ENCODE data around the gene ZNF562. TPM values are rescaled to one million over a fixed set of nuclear protein-coding genes. Genes with fewer than 3 reads are reported as not detected.

The ZNF562 gene
- total and polyA plus RNA-seq, 10 of the 15 experiments (the other 5 are each of a cell fraction or from before 2014, with no cell fraction given): 5.2 to 21.1 (median 10.7) TPM

- Histone ChIP-seq H3K4me2 (ENCODE audit: control insufficient read depth, insufficient read depth) (no peak overlapping the region), H3K36me3 (ENCODE audit: control insufficient read depth in 2 of 2, insufficient read depth in 2 of 2, low read length in 1 of 2) (peaks cover 4 to 20% of the 10 kb centered on the region in 2 experiments), H3K9ac (ENCODE audit: control insufficient read depth, insufficient read depth, low read length) (no peak overlapping the region), H3K4me3 (no peak overlapping the region), H3K79me2 (ENCODE audit: control insufficient read depth, insufficient read depth, low read length) (no peaks in the 10 kb centered on the region; the same call in 1 of the 2 replicates), H3K27ac (ENCODE audit: control insufficient read depth, insufficient read depth) (no peak overlapping the region), H3K27me3 (replicated peaks in 1 of 2; ENCODE audit: control insufficient read depth in 2 of 2, insufficient read depth in 2 of 2, low read length in 1 of 2) (no peaks in the 10 kb centered on the region), H2AFZ (ENCODE audit: control insufficient read depth, low read depth, low read length) (no peak overlapping the region), H3K4me1 (ENCODE audit: control insufficient read depth, insufficient read depth, low read length) (no peaks in the 10 kb centered on the region), H4K20me1 (ENCODE audit: control insufficient read depth, insufficient read depth) (no peaks in the 10 kb centered on the region), H3K9me3 (replicated peaks; ENCODE audit: control insufficient read depth, insufficient read depth, low read length) (peaks cover 9% of the 10 kb centered on the region; the same call in 2 of the 3 replicates)
- RAD21 ChIA-PET (ENCODE audit: unreplicated experiment): no interaction called here
- 97% methylated on average over 2 of the region's 2 CpGs for WGBS (ENCODE audit: insufficient coverage, insufficient replicate concordance, low lambda C conversion rate, missing lambda C conversion rate)
- ATAC-seq: no peak
- BruUV-seq (replicated peaks): no TSS peak
- POLR2A ChIA-PET: no interaction called here
- no peak for DNase-seq (ENCODE audit: low read depth, low spot score)
- in situ Hi-C loops (cut with MboI) (no loop called here), intact Hi-C loops (cut with micrococcal nuclease; ENCODE audit: unreplicated experiment) (no loop called here)
- no peak for FAIRE-seq
- CTCF ChIA-PET: no interaction called here
- SMC1A ChIA-PET (ENCODE audit: uncharacterized antibody, unreplicated experiment): no interaction called here
- no peak for TF ChIP-seq IRF5 (IDR thresholded peaks at IDR 0.05; ENCODE audit: borderline replicate concordance)
- TF ChIP-seq RFX5 (IDR thresholded peaks at IDR 0.05; ENCODE audit: low read depth, low read length): no peak
- no peak for TF ChIP-seq RELB (IDR thresholded peaks at IDR 0.05; ENCODE audit: low read depth)
- TF ChIP-seq PAX8 (IDR thresholded peaks at IDR 0.05): no peak
- no peak for TF ChIP-seq EZH2 (IDR thresholded peaks at IDR 0.05; ENCODE audit: borderline replicate concordance, control insufficient read depth, low read depth, low read length)
- no peak for TF ChIP-seq TCF3 (IDR thresholded peaks at IDR 0.05; ENCODE audit: borderline replicate concordance, insufficient read depth, low read depth, low read length)
- TF ChIP-seq BACH1 (IDR thresholded peaks at IDR 0.05; ENCODE audit: borderline replicate concordance): no peak
- TF ChIP-seq SUPT20H (IDR thresholded peaks at IDR 0.05; ENCODE audit: borderline replicate concordance, control insufficient read depth, low read depth, low read length): no peak
- TF ChIP-seq MEF2A (IDR thresholded peaks at IDR 0.05; ENCODE audit: insufficient read depth, low read depth, low read length): no peak
- TF ChIP-seq BHLHE40 (IDR thresholded peaks at IDR 0.05; ENCODE audit: borderline replicate concordance in 1 of 2, low read depth in 2 of 2, low read length in 1 of 2): no peak
- TF ChIP-seq SREBF2 (IDR thresholded peaks at IDR 0.05; ENCODE audit: low read length): no peak
- TF ChIP-seq POLR2AphosphoS5 (IDR thresholded peaks at IDR 0.05; ENCODE audit: low read length): no peak
- TF ChIP-seq, protein P1, sequence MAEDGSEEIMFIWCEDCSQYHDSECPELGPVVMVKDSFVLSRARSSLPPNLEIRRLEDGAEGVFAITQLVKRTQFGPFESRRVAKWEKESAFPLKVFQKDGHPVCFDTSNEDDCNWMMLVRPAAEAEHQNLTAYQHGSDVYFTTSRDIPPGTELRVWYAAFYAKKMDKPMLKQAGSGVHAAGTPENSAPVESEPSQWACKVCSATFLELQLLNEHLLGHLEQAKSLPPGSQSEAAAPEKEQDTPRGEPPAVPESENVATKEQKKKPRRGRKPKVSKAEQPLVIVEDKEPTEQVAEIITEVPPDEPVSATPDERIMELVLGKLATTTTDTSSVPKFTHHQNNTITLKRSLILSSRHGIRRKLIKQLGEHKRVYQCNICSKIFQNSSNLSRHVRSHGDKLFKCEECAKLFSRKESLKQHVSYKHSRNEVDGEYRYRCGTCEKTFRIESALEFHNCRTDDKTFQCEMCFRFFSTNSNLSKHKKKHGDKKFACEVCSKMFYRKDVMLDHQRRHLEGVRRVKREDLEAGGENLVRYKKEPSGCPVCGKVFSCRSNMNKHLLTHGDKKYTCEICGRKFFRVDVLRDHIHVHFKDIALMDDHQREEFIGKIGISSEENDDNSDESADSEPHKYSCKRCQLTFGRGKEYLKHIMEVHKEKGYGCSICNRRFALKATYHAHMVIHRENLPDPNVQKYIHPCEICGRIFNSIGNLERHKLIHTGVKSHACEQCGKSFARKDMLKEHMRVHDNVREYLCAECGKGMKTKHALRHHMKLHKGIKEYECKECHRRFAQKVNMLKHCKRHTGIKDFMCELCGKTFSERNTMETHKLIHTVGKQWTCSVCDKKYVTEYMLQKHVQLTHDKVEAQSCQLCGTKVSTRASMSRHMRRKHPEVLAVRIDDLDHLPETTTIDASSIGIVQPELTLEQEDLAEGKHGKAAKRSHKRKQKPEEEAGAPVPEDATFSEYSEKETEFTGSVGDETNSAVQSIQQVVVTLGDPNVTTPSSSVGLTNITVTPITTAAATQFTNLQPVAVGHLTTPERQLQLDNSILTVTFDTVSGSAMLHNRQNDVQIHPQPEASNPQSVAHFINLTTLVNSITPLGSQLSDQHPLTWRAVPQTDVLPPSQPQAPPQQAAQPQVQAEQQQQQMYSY (CRISPR knock-in tag; IDR thresholded peaks at IDR 0.05): no peak
- TF ChIP-seq, protein P2, sequence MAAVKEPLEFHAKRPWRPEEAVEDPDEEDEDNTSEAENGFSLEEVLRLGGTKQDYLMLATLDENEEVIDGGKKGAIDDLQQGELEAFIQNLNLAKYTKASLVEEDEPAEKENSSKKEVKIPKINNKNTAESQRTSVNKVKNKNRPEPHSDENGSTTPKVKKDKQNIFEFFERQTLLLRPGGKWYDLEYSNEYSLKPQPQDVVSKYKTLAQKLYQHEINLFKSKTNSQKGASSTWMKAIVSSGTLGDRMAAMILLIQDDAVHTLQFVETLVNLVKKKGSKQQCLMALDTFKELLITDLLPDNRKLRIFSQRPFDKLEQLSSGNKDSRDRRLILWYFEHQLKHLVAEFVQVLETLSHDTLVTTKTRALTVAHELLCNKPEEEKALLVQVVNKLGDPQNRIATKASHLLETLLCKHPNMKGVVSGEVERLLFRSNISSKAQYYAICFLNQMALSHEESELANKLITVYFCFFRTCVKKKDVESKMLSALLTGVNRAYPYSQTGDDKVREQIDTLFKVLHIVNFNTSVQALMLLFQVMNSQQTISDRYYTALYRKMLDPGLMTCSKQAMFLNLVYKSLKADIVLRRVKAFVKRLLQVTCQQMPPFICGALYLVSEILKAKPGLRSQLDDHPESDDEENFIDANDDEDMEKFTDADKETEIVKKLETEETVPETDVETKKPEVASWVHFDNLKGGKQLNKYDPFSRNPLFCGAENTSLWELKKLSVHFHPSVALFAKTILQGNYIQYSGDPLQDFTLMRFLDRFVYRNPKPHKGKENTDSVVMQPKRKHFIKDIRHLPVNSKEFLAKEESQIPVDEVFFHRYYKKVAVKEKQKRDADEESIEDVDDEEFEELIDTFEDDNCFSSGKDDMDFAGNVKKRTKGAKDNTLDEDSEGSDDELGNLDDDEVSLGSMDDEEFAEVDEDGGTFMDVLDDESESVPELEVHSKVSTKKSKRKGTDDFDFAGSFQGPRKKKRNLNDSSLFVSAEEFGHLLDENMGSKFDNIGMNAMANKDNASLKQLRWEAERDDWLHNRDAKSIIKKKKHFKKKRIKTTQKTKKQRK (IDR thresholded peaks at IDR 0.05; ENCODE audit: low read depth, low read length): no peak
Measured at GRCh38 chr19:9658769-9659168, 16.1 kb downstream of the ZNF562 start.
